ENCODE results near the gene PLCL1. TPM values are rescaled to one million over a fixed set of nuclear protein-coding genes. Genes with fewer than 3 reads are reported as not detected.

The PLCL1 gene
- total and polyA plus RNA-seq, 2 donors (not counting 3 experiments of a cell fraction or from before 2014, with no cell fraction given) = 0.79 to 3.4 TPM

DNA sequence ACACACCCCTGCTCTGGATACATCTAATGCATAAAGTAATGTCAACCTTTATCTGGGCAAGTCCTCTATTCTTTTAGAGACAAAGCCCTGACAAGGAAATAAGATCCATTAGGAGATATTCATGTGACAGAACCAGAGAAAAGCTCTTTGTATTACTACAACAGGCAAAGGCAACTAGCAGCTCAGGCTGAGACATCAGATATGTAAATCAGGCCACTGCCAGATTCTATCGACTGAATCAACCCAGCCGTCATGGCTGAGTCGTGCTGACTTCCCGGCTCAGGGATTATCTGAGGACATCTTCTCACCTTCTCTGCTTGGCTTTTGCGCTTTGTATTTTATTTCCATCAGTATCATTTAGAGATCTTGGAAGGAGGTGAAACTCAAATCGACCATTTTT is 294.5 kb downstream of the PLCL1 start:
- Histone ChIP-seq H3K4me1 (ENCODE audit: control insufficient read depth, extremely low read depth, insufficient read depth, low read length) (no peaks in the 10 kb centered on the region), H3K9ac (replicated peaks; ENCODE audit: extremely low read depth, insufficient read depth, low read length) (no peak overlapping the region), H3K27me3 (ENCODE audit: control insufficient read depth in 2 of 2, insufficient read depth in 2 of 2, low read length in 2 of 2) (no peaks in the 10 kb centered on the region), H2AFZ (ENCODE audit: low read depth, low read length) (no peak overlapping the region), H3K4me2 (ENCODE audit: insufficient read depth, low read length) (no peak overlapping the region), H3K4me3 (replicated peaks in 1 of 3; ENCODE audit: insufficient read depth in 1 of 3, low read depth in 1 of 3, low read length in 3 of 3) (no peak overlapping the region), H3K9me3 (replicated peaks; ENCODE audit: control insufficient read depth, insufficient read depth, low read length) (no peaks in the 10 kb centered on the region), H3K27ac (ENCODE audit: insufficient read depth, low read depth, low read length) (no peak overlapping the region), H3K9me1 (replicated peaks; ENCODE audit: control insufficient read depth, extremely low read depth, insufficient read depth, low read length) (no peaks in the 10 kb centered on the region), H3K36me3 (ENCODE audit: control insufficient read depth in 2 of 2, extremely low read depth in 1 of 2, insufficient read depth in 2 of 2, low read length in 2 of 2) (no peaks in the 10 kb centered on the region), H4K20me1 (replicated peaks; ENCODE audit: control insufficient read depth, extremely low read depth, insufficient read depth, low read length) (no peaks in the 10 kb centered on the region), H3K79me2 (ENCODE audit: control insufficient read depth, insufficient read depth, low read length) (no peaks in the 10 kb centered on the region)
- no peak for DNase-seq (ENCODE audit: low read depth, low spot score)
- CTCF ChIA-PET = interaction anchor here (1.0 to 2.3 kb wide), 4 partner anchors 9 to 272 kb away, joined by 3 to 9 read pairs (median 4); no protein-coding TSS in a partner anchor
- dilution Hi-C loops (cut with MboI; ENCODE audit: extremely low pct_ligation_motif_present, low sequenced_read_pairs) (no loop called here), intact Hi-C loops (cut with micrococcal nuclease) (no loop called here)
- POLR2A ChIA-PET = no interaction called here
- no peak for TF ChIP-seq FOS (IDR thresholded peaks at IDR 0.05; ENCODE audit: borderline replicate concordance, insufficient read depth, low read length)
- no peak for TF ChIP-seq POLR2A (IDR thresholded peaks at IDR 0.05; ENCODE audit: low read depth, low read length)
- no peak for FAIRE-seq
- BruUV-seq (replicated peaks) = no TSS peak

DNA sequence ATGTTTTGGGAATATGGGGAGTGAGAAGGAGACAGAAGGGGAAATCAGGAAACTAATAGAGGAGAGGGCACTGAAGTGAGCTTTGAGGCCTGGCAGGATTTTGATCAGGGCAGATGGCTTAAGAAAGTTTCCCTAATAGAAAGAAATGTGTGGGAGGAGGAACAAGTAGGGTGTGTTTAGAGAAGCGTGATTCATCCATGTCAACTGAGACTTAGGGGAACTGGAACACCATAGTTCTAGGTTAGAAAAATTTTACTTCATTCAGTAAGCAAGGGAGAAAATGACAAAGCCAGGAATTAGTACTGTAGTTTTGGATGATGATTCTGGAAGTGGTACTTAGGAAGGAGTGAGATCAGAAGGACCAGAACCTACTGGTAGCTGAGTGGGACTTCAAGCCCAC is 296.0 kb downstream of the PLCL1 start:
- intact Hi-C loops (cut with micrococcal nuclease) = no loop called here
- CTCF ChIA-PET = no interaction called here

More for the DNA sequence above, 296.0 kb downstream of the PLCL1 start:
- Histone ChIP-seq H3K27me3 (ENCODE audit: control insufficient read depth in 2 of 2, insufficient read depth in 2 of 2, low read length in 2 of 2) (no peaks in the 10 kb centered on the region), H3K9ac (replicated peaks; ENCODE audit: extremely low read depth, insufficient read depth, low read length) (no peak overlapping the region), H3K79me2 (ENCODE audit: control insufficient read depth, insufficient read depth, low read length) (no peaks in the 10 kb centered on the region), H3K4me2 (ENCODE audit: insufficient read depth, low read length) (no peak overlapping the region), H3K9me3 (replicated peaks; ENCODE audit: control insufficient read depth, insufficient read depth, low read length) (no peaks in the 10 kb centered on the region), H3K9me1 (replicated peaks; ENCODE audit: control insufficient read depth, extremely low read depth, insufficient read depth, low read length) (no peaks in the 10 kb centered on the region), H3K36me3 (ENCODE audit: control insufficient read depth in 2 of 2, extremely low read depth in 1 of 2, insufficient read depth in 2 of 2, low read length in 2 of 2) (no peaks in the 10 kb centered on the region), H3K4me3 (replicated peaks in 1 of 3; ENCODE audit: insufficient read depth in 1 of 3, low read depth in 1 of 3, low read length in 3 of 3) (no peak overlapping the region), H3K27ac (ENCODE audit: insufficient read depth, low read depth, low read length) (no peak overlapping the region), H3K4me1 (ENCODE audit: control insufficient read depth, extremely low read depth, insufficient read depth, low read length) (no peaks in the 10 kb centered on the region), H4K20me1 (replicated peaks; ENCODE audit: control insufficient read depth, extremely low read depth, insufficient read depth, low read length) (no peaks in the 10 kb centered on the region), H2AFZ (ENCODE audit: low read depth, low read length) (no peak overlapping the region)
- TF ChIP-seq, protein P1, sequence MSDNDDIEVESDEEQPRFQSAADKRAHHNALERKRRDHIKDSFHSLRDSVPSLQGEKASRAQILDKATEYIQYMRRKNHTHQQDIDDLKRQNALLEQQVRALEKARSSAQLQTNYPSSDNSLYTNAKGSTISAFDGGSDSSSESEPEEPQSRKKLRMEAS (IDR thresholded peaks at IDR 0.05; ENCODE audit: insufficient read depth, insufficient read length) = no peak
- TF ChIP-seq POLR2AphosphoS5 (IDR thresholded peaks at IDR 0.05; ENCODE audit: insufficient read depth, low read depth, low read length) = no peak
- TF ChIP-seq POLR2A (IDR thresholded peaks at IDR 0.05; ENCODE audit: low read depth, low read length) = no peak
- TF ChIP-seq FOS (IDR thresholded peaks at IDR 0.05; ENCODE audit: borderline replicate concordance, insufficient read depth, low read length) = no peak
- TF ChIP-seq GATA2 (IDR thresholded peaks at IDR 0.05; ENCODE audit: insufficient read depth, insufficient read length, low read depth, low read length) = no peak
- TF ChIP-seq, protein P2, sequence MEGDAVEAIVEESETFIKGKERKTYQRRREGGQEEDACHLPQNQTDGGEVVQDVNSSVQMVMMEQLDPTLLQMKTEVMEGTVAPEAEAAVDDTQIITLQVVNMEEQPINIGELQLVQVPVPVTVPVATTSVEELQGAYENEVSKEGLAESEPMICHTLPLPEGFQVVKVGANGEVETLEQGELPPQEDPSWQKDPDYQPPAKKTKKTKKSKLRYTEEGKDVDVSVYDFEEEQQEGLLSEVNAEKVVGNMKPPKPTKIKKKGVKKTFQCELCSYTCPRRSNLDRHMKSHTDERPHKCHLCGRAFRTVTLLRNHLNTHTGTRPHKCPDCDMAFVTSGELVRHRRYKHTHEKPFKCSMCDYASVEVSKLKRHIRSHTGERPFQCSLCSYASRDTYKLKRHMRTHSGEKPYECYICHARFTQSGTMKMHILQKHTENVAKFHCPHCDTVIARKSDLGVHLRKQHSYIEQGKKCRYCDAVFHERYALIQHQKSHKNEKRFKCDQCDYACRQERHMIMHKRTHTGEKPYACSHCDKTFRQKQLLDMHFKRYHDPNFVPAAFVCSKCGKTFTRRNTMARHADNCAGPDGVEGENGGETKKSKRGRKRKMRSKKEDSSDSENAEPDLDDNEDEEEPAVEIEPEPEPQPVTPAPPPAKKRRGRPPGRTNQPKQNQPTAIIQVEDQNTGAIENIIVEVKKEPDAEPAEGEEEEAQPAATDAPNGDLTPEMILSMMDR (IDR thresholded peaks at IDR 0.05; ENCODE audit: extremely low read depth in 1 of 2, insufficient read depth in 1 of 2, low read depth in 1 of 2, low read length in 2 of 2) = no peak
- TF ChIP-seq EZH2 (IDR thresholded peaks at IDR 0.05; ENCODE audit: borderline replicate concordance, low read depth, low read length, severe bottlenecking) = no peak
- no peak for TF ChIP-seq MYC (IDR thresholded peaks at IDR 0.05; ENCODE audit: low read depth, low read length)
- TF ChIP-seq JUN (IDR thresholded peaks at IDR 0.05; ENCODE audit: borderline replicate concordance, insufficient read depth, insufficient read length, low read depth) = no peak
- DNase-seq (ENCODE audit: low read depth, low spot score) (no peak), FAIRE-seq (no peak)
- POLR2A ChIA-PET = no interaction called here
- BruUV-seq (replicated peaks) = no TSS peak
- dilution Hi-C loops (cut with MboI; ENCODE audit: extremely low pct_ligation_motif_present, low sequenced_read_pairs) = no loop called here
